Measurements from ENCODE around the gene C10orf90.

C10orf90 gene

DNA sequence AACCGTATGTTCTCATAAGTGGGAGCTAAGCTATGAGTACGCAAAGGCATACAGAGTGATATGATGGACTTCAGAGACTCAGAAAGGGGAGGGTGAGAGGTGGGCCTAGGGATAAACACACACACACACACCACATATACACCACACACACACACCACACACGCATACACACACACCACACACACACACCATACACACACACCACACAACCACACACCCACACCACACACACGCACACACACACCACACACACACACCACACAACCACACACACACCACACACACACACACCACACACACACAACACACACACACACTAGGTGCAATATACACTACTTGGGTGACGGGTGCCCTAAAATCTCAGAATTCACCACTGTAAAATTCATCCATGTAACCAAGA, 168.7 kb downstream of the C10orf90 start:
- TF ChIP-seq, protein P1, sequence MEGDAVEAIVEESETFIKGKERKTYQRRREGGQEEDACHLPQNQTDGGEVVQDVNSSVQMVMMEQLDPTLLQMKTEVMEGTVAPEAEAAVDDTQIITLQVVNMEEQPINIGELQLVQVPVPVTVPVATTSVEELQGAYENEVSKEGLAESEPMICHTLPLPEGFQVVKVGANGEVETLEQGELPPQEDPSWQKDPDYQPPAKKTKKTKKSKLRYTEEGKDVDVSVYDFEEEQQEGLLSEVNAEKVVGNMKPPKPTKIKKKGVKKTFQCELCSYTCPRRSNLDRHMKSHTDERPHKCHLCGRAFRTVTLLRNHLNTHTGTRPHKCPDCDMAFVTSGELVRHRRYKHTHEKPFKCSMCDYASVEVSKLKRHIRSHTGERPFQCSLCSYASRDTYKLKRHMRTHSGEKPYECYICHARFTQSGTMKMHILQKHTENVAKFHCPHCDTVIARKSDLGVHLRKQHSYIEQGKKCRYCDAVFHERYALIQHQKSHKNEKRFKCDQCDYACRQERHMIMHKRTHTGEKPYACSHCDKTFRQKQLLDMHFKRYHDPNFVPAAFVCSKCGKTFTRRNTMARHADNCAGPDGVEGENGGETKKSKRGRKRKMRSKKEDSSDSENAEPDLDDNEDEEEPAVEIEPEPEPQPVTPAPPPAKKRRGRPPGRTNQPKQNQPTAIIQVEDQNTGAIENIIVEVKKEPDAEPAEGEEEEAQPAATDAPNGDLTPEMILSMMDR (IDR thresholded peaks at IDR 0.05; ENCODE audit: low read depth, low read length, missing control alignments) = no peak
- H3K4me3 ChIP-seq (replicated peaks; ENCODE audit: low read depth, low read length) = no peak overlapping the region
- DNase-seq (ENCODE audit: extremely low read depth, low read depth) = no peak

DNA sequence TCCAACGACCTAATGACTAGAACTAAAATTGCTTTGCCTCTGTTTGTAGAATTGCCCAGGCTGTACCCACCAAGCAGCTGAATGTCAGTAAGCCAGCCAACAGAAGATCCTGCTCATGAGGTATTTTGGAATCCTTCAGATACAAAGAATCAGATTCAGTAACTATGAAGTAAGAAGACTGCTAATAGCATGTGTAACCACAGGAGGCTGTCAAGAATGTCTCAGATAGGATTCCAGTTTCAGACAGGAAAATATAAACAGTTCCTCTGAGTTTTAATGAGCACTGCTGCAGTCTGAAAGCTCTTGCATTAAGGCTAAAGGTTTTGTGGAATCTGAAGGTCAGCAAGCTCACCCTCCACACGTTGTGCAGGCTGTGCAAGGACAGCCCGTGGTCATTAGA, 169.6 kb downstream of the C10orf90 start:
- TF ChIP-seq, protein P1 (IDR thresholded peaks at IDR 0.05; ENCODE audit: low read depth, low read length, missing control alignments) = no peak
- peak; percentile 2 for DNase-seq (ENCODE audit: extremely low read depth, low read depth)
- no peak overlapping the region for H3K4me3 ChIP-seq (replicated peaks; ENCODE audit: low read depth, low read length)

DNA sequence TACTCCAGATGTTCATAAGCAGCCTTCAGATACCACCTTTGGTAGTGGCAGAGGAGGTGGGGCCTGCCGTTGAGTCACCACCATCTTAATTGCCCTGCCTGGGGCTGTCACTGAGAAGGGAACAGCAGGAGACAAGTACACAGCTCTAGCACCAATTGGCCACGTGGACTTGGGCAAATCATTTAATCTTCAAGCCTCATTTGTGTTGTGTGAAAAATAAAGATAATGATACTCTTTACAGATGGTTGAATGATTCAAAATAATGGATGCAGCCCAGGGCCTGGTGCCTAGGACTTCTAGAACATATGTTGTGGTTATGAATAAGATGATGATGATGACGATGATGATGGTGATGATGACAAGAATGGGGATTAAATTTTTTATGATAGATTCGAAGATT, 170.3 kb downstream of the C10orf90 start:
- TF ChIP-seq, protein P1 (IDR thresholded peaks at IDR 0.05; ENCODE audit: low read depth, low read length, missing control alignments) = no peak
- DNase-seq (ENCODE audit: extremely low read depth, low read depth) = no peak
- H3K4me3 ChIP-seq (replicated peaks; ENCODE audit: low read depth, low read length) = no peak overlapping the region

DNA sequence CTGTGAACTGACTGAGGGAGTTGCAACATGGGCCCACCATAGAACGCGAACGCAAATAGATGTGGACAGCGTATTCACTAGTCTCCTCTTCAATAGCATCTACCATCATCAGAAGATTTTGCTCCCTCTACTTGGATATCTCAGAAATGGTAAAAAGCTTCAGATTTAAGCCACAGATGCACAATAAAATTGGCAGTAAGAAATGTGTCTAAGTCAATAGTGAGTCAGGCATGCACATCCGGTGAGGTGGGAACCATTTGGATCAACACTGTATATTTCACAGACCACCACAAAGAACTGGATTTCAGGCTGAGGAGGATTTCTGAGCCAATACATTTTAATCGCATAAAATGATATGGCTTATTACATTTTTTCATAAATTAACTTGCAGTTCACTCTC, 170.7 kb downstream of the C10orf90 start:
- no peak overlapping the region for H3K4me3 ChIP-seq (replicated peaks; ENCODE audit: low read depth, low read length)
- DNase-seq (ENCODE audit: extremely low read depth, low read depth) = no peak
- TF ChIP-seq, protein P1 (IDR thresholded peaks at IDR 0.05; ENCODE audit: low read depth, low read length, missing control alignments) = no peak

DNA sequence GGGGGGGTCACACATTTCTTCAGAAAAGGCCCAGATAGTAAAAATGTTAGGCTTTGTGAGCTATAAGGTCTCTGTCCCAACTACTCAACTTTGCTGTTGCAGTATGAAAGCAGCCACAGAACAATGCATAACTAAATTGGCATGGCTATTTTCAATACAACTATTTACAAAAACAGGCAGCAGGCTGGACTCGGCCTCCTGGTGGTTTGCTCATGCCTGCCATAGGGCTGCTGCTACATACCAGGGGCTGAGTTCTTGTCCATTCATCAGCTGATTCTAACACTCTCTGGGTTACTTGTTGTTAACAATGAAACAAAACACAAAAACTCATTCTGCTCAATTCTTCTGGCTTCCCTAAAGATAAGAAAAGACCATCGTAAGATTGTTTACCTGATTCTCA, 172.8 kb downstream of the C10orf90 start:
- H3K4me3 ChIP-seq (replicated peaks; ENCODE audit: low read depth, low read length) = no peak overlapping the region
- DNase-seq (ENCODE audit: extremely low read depth, low read depth) = no peak
- TF ChIP-seq, protein P1 (IDR thresholded peaks at IDR 0.05; ENCODE audit: low read depth, low read length, missing control alignments) = no peak

DNA sequence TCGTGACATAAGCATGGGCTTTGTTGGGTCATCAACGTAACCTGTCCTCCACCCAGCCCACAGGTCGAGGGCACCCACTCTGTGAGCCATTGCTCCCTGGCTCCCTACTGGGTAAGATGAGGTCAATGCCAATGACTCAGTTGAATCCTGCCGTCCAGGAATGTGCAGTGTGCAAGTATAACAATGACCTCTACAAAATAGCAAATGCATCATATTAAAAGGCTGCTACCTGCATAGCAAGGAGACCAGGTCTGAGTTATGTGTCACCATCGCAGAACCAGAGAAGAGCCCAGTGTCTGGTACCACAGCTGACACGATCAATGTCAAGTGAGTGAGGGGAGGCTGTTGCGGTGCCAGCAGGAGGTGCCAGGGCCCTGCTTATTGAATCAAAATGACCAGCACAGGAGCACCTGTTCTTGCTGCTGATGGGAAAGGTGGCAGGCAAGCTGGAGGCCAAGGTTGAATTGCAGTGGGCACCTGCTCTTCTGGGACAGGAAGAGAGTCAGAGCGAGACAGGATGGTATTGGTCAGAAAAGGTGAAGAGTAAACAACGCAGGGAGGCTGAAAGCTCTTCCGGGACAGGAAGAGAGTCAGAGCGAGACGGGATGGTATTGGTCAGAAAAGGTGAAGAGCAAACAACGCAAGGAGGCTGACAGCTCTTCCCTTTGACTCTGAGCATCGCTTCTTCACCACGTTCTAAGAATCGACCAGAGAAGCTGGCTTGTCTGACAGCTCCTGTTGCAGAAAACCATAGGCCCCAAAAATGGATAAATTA, 173.5 kb downstream of the C10orf90 start:
- DNase-seq (ENCODE audit: extremely low read depth, low read depth) = no peak
- TF ChIP-seq, protein P1 (IDR thresholded peaks at IDR 0.05; ENCODE audit: low read depth, low read length, missing control alignments) = no peak
- H3K4me3 ChIP-seq (replicated peaks; ENCODE audit: low read depth, low read length) = no peak overlapping the region

DNA sequence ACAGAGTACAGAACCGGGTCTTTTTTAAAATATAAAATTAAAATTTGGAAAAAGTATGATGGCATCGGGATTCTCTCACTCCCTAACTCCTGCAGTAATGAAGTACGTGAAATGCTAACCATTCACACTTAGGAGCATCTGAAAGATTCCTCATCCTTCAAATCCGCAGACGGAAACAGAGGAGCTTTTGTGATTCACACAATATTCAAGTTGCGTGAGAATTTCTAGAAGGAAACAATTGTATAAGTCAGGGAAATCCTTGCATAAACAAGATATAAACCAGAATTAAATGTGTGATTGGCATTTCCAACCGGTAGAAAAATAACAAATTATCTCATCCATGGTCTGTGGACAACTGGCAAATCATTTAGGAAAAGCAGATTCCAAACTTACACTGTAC, 179.0 kb downstream of the C10orf90 start:
- no peak for DNase-seq (ENCODE audit: extremely low read depth, low read depth)
- TF ChIP-seq, protein P1 (IDR thresholded peaks at IDR 0.05; ENCODE audit: low read depth, low read length, missing control alignments) = no peak
- no peak overlapping the region for H3K4me3 ChIP-seq (replicated peaks; ENCODE audit: low read depth, low read length)
